Gastrocnemius medialis (tissue), 4 donors: Measurements from ENCODE around the gene CLPSL1. TPM values are rescaled to one million over a fixed set of nuclear protein-coding genes. Genes with fewer than 3 reads are reported as not detected.
A peak's percentile ranks its signal among the peaks of the same experiment; 100 is the strongest.

Experiments
- ATAC-seq, 2 donors: fragments of 150-250 bp; one replicate each; pipeline ENCODE4 v1.9.1; 2016
- DNase-seq, 2 donors: peaks; one replicate each; pipeline ENCODE4 v3.0.0-alpha.2; 2019
- H3K27ac ChIP-seq, 4 donors: fragments of 200-600 bp; sonication (generic); 1 replicate in 1 of 4; 2 replicates in 3 of 4; pipeline ENCODE4 v1.5.1; 2016 to 2018; ENCODE audit warnings: mild to moderate bottlenecking in 2 of 4, moderate library complexity in 1 of 4
- H3K27me3 ChIP-seq, 3 donors: fragments of 200-600 bp; sonication (generic) in 2 of 3; 1 replicate in 1 of 3; 2 replicates in 2 of 3; pipeline versions ENCODE4 v1.5.1 to v1.6.0; 2016 to 2019; ENCODE audit warnings: mild to moderate bottlenecking in 1 of 3, moderate library complexity in 1 of 3
- H3K36me3 ChIP-seq, 2 donors: fragments of 200-600 bp; sonication (generic) in 1 of 2; one replicate each; pipeline ENCODE4 v1.5.1; 2017 to 2018
- H3K4me1 ChIP-seq, 2 donors: fragments of 200-600 bp; sonication (generic) in 1 of 2; one replicate each; pipeline ENCODE4 v1.5.1; 2016 to 2017; ENCODE audit warnings: mild to moderate bottlenecking in 2 of 2
- H3K4me3 ChIP-seq, 4 donors: fragments of 200-600 bp; sonication (generic) in 3 of 4; 1 replicate in 1 of 4; 2 replicates in 3 of 4; pipeline ENCODE4 v1.5.1; 2016 to 2019; ENCODE audit warnings: mild to moderate bottlenecking in 2 of 4
- H3K9me3 ChIP-seq, 3 donors: fragments of 200-600 bp; sonication (generic) in 2 of 3; 1 replicate in 1 of 3; 2 replicates in 2 of 3; pipeline ENCODE4 v1.5.1; 2016 to 2019
- CTCF ChIP-seq, 5 experiments: fragments of 450-650 bp in 3 of 5; fragments of 200-600 bp in 2 of 5; sonication (generic) in 2 of 5; IDR thresholded peaks in 4 of 5; conservative IDR thresholded peaks in 1 of 5; 1 replicate in 4 of 5; 2 replicates in 1 of 5; pipeline ENCODE4 v1.5.1; 2016 to 2019; ENCODE audit warnings: antibody characterized with exemption in 5 of 5, mild to moderate bottlenecking in 3 of 5, moderate library complexity in 3 of 5
- POLR2A ChIP-seq, 2 donors: fragments of 450-650 bp; IDR thresholded peaks; one replicate each; pipeline ENCODE4 v1.6.1; 2017; ENCODE audit warnings: antibody characterized with exemption in 2 of 2, mild to moderate bottlenecking in 2 of 2, moderate library complexity in 2 of 2
- in situ Hi-C, 4 donors: fragments of 200-750 bp; cut with MboI; loops; one replicate each; pipeline versions ENCODE4 v1.15.0 to v1.8.0; 2017; ENCODE audit warnings: low sequenced_read_pairs in 4 of 4
- intact Hi-C: fragments of 100-400 bp; cut with DNase I; formaldehyde crosslinking; loops from one replicate; pipeline ENCODE4 v1.15.1; 2023; ENCODE audit warnings: low total_unique reads
- total RNA-seq, 4 donors: library from RNA; depleted of rRNA; stranded (reverse); fragments of >200 nt; gene quantifications; one replicate each; pipeline versions ENCODE4 v1.1.0 to v1.2.3, GENCODE V29; 2016

Gene CLPSL1
- total RNA-seq, 4 donors from 2014 or later: not detected

- H3K27me3 ChIP-seq: peaks cover 8 to 14% (median 10%) of the 10 kb centered on the region in 3 donors
- H3K4me3 ChIP-seq: no peak overlapping the region
- DNase-seq: no peak
- no peaks in the 10 kb centered on the region for H3K36me3 ChIP-seq
- no peak for ATAC-seq
- in situ Hi-C loops: no loop called here
- intact Hi-C loops: no loop called here
- no peaks in the 10 kb centered on the region for H3K9me3 ChIP-seq
- no peak overlapping the region for H3K27ac ChIP-seq
- no peaks in the 10 kb centered on the region for H3K4me1 ChIP-seq
- TF ChIP-seq CTCF (IDR thresholded peaks at IDR 0.05 in 4 of 5, conservative IDR thresholded peaks at IDR 0.05 in 1 of 5): no peak
- TF ChIP-seq POLR2A (IDR thresholded peaks at IDR 0.05): no peak
Observed at GRCh38 chr6:35801148-35801547, 20.3 kb downstream of the CLPSL1 start.

GRCh38 chr6:35804996-35805736 is 24.3 kb downstream of the CLPSL1 start, which contains the start of gene LHFPL5:
LHFPL5 (plus strand) TSS chr6:35805352; CDS start chr6:35805671, 319 bp downstream.
- in situ Hi-C loops: no loop called here
- Histone ChIP-seq H3K27ac (no peak within 1 kb of the TSS), H3K36me3 (no peaks in the 10 kb centered on the region), H3K4me1 (no peaks in the 10 kb centered on the region), H3K27me3 (peaks cover 18 to 24% (median 19%) of the 10 kb centered on the region in 3 donors), H3K4me3 (no peak within 1 kb of the TSS), H3K9me3 (no peaks in the 10 kb centered on the region)
- ATAC-seq (peak in 1 of 2 donors; percentile 53), DNase-seq (no peak)
- intact Hi-C loops: no loop called here
- TF ChIP-seq CTCF (IDR thresholded peaks at IDR 0.05 in 4 of 5, conservative IDR thresholded peaks at IDR 0.05 in 1 of 5) (no peak), POLR2A (IDR thresholded peaks at IDR 0.05) (no peak)

GRCh38 chr6:35808688-35809087 is 27.9 kb downstream of the CLPSL1 start:
- Histone ChIP-seq H3K4me3 (no peak overlapping the region), H3K27ac (no peak overlapping the region), H3K27me3 (peaks cover 18 to 24% (median 19%) of the 10 kb centered on the region in 3 donors), H3K4me1 (no peaks in the 10 kb centered on the region), H3K36me3 (no peaks in the 10 kb centered on the region), H3K9me3 (no peaks in the 10 kb centered on the region)
- intact Hi-C loops: no loop called here
- no peak for ATAC-seq
- TF ChIP-seq CTCF (IDR thresholded peaks at IDR 0.05 in 4 of 5, conservative IDR thresholded peaks at IDR 0.05 in 1 of 5) (no peak), POLR2A (IDR thresholded peaks at IDR 0.05) (no peak)
- no peak for DNase-seq
- in situ Hi-C loops: no loop called here

- intact Hi-C loops (no loop called here), in situ Hi-C loops (no loop called here)
- DNase-seq (no peak), ATAC-seq (no peak)
- H3K4me3 ChIP-seq: no peak overlapping the region
- H3K9me3 ChIP-seq: no peaks in the 10 kb centered on the region
- no peak overlapping the region for H3K27ac ChIP-seq
- TF ChIP-seq CTCF (IDR thresholded peaks at IDR 0.05 in 4 of 5, conservative IDR thresholded peaks at IDR 0.05 in 1 of 5) (no peak), POLR2A (IDR thresholded peaks at IDR 0.05) (no peak)
- peaks cover 18 to 24% (median 19%) of the 10 kb centered on the region in 3 donors for H3K27me3 ChIP-seq
- H3K36me3 ChIP-seq: no peaks in the 10 kb centered on the region
- H3K4me1 ChIP-seq: no peaks in the 10 kb centered on the region
Observed at GRCh38 chr6:35809809-35810208, 29.0 kb downstream of the CLPSL1 start.
